Caco-2 (cell line): ENCODE results near the gene TMEM30A. TPM values are rescaled to one million over a fixed set of nuclear protein-coding genes. Genes with fewer than 3 reads are reported as not detected.

Source experiments
- BruUV-seq: library from RNA; stranded (reverse); fragments of 400-500 nt; replicated peaks from 2 replicates; lab custom pipeline; 2021; lab: Mats Ljungman, UMichigan
- CTCF ChIA-PET: fragments of 300-600 bp; sonication (Branson Sonifier 250); formaldehyde crosslinking; loops from one replicate; lab custom pipeline; 2022; ENCODE audit warnings: antibody characterized with exemption; lab: Charles Lee
- POLR2A ChIA-PET: fragments of 300-600 bp; sonication (Branson Sonifier 250); formaldehyde crosslinking; loops from one replicate; lab custom pipeline; 2022; ENCODE audit warnings: antibody characterized with exemption; lab: Charles Lee
- DNase-seq, 2 experiments: peaks; one replicate each; pipeline versions ENCODE4 v3.0.0 to v3.0.0-alpha.2; 2020 to 2022
- H3K27me3 ChIP-seq: replicated peaks from 2 replicates; pipeline ENCODE4 v1.6.0; 2011; ENCODE audit warnings: low read length; ENCODE audit not compliant: control insufficient read depth, insufficient read depth
- H3K36me3 ChIP-seq: 2 replicates; pipeline ENCODE4 v1.5.1; 2011; ENCODE audit warnings: low read length; ENCODE audit not compliant: control insufficient read depth, insufficient read depth
- H3K4me1 ChIP-seq: fragments of 250-450 bp; sonication (Bioruptor Pico); 2 replicates; pipeline ENCODE4 v1.5.1; 2020; ENCODE audit warnings: mild to moderate bottlenecking
- H3K4me3 ChIP-seq: 2 replicates; pipeline ENCODE4 v1.5.1; 2011; ENCODE audit warnings: low read depth, mild to moderate bottlenecking, control low read depth, low read length
- H3K9me3 ChIP-seq: fragments of 250-450 bp; sonication (Bioruptor Pico); 2 replicates; pipeline ENCODE4 v1.5.1; 2020; ENCODE audit warnings: mild to moderate bottlenecking, moderate library complexity
- H3K27ac Mint-ChIP-seq: one replicate; pipeline ENCODE4 v1.8.0; 2022; ENCODE audit warnings: mixed read lengths; ENCODE audit not compliant: unreplicated experiment
- H3K27me3 Mint-ChIP-seq: one replicate; pipeline ENCODE4 v1.8.0; 2022; ENCODE audit warnings: mixed read lengths; ENCODE audit not compliant: insufficient read depth, unreplicated experiment
- H3K36me3 Mint-ChIP-seq: one replicate; pipeline ENCODE4 v1.8.0; 2022; ENCODE audit warnings: mild to moderate bottlenecking, mixed read lengths; ENCODE audit not compliant: insufficient read depth, unreplicated experiment
- H3K4me1 Mint-ChIP-seq: one replicate; pipeline ENCODE4 v1.8.0; 2022; ENCODE audit warnings: low read depth, mixed read lengths; ENCODE audit not compliant: unreplicated experiment
- H3K4me3 Mint-ChIP-seq: one replicate; pipeline ENCODE4 v1.8.0; 2022; ENCODE audit warnings: mild to moderate bottlenecking, moderate library complexity, mixed read lengths; ENCODE audit not compliant: unreplicated experiment
- H3K9me3 Mint-ChIP-seq: one replicate; pipeline ENCODE4 v1.8.0; 2022; ENCODE audit warnings: mixed read lengths; ENCODE audit not compliant: unreplicated experiment
- CTCF ChIP-seq, 2 experiments: fragments of 200-600 bp in 1 of 2; IDR thresholded peaks; 1 replicate in 1 of 2; 2 replicates in 1 of 2; pipeline versions ENCODE4 v1.5.1 to v1.8.0; 2011 to 2022; ENCODE audit warnings: antibody characterized with exemption in 1 of 2, control low read depth in 1 of 2, inconsistent platforms in 1 of 2, low read depth in 1 of 2, low read length in 1 of 2, mild to moderate bottlenecking in 1 of 2, moderate library complexity in 1 of 2; ENCODE audit not compliant: insufficient read depth in 1 of 2, severe bottlenecking in 1 of 2, unreplicated experiment in 1 of 2
- intact Hi-C: fragments of 100-400 bp; cut with micrococcal nuclease; formaldehyde crosslinking; loops from one replicate; pipeline ENCODE4 v1.10.0; 2022; ENCODE audit not compliant: unreplicated experiment
- total RNA-seq: library from RNA; stranded (reverse); gene quantifications from 2 replicates; pipeline ENCODE4 v1.2.3, GENCODE V29; 2022

TMEM30A gene
- total RNA-seq, 1 experiment from 2014 or later = 55.8 TPM

GRCh38 chr6:75301088-75301487, 16.5 kb upstream of the TMEM30A start:
- intact Hi-C loops = no loop called here
- H3K4me1 Mint-ChIP-seq = no peaks in the 10 kb centered on the region
- Histone ChIP-seq H3K9me3 (no peaks in the 10 kb centered on the region), H3K4me1 (no peaks in the 10 kb centered on the region), H3K27me3 (no peaks in the 10 kb centered on the region), H3K36me3 (no peaks in the 10 kb centered on the region), H3K4me3 (no peak overlapping the region)
- H3K4me3 Mint-ChIP-seq = no peak overlapping the region
- no peak for TF ChIP-seq CTCF (IDR thresholded peaks at IDR 0.05; ENCODE audit: insufficient read depth in 1 of 2, low read depth in 1 of 2, low read length in 1 of 2, severe bottlenecking in 1 of 2, unreplicated experiment in 1 of 2)
- no TSS peak for BruUV-seq
- DNase-seq = no peak
- ChIA-PET CTCF (no interaction called here), POLR2A (no interaction called here)
- no peaks in the 10 kb centered on the region for H3K36me3 Mint-ChIP-seq
- no peaks in the 10 kb centered on the region for H3K9me3 Mint-ChIP-seq
- H3K27me3 Mint-ChIP-seq = no peaks in the 10 kb centered on the region
- H3K27ac Mint-ChIP-seq = no peak overlapping the region

- intact Hi-C loops = no loop called here
- H3K36me3 ChIP-seq = no peaks in the 10 kb centered on the region
- H3K9me3 ChIP-seq = no peaks in the 10 kb centered on the region
- H3K27ac Mint-ChIP-seq = no peak overlapping the region
- no peaks in the 10 kb centered on the region for H3K4me1 Mint-ChIP-seq
- H3K27me3 ChIP-seq = no peaks in the 10 kb centered on the region
- H3K4me1 ChIP-seq = no peaks in the 10 kb centered on the region
- no peaks in the 10 kb centered on the region for H3K27me3 Mint-ChIP-seq
- no peak overlapping the region for H3K4me3 ChIP-seq
- ChIA-PET POLR2A (no interaction called here), CTCF (interaction anchor here (0.6 kb wide), 1 partner anchor 1720 kb away, joined by 3 read pairs; no protein-coding TSS in a partner anchor)
- H3K36me3 Mint-ChIP-seq = no peaks in the 10 kb centered on the region
- TF ChIP-seq CTCF (IDR thresholded peaks at IDR 0.05; ENCODE audit: insufficient read depth in 1 of 2, low read depth in 1 of 2, low read length in 1 of 2, severe bottlenecking in 1 of 2, unreplicated experiment in 1 of 2) = no peak
- no peak overlapping the region for H3K4me3 Mint-ChIP-seq
- BruUV-seq = no TSS peak
- no peak for DNase-seq
- no peaks in the 10 kb centered on the region for H3K9me3 Mint-ChIP-seq
These were observed 15.9 kb upstream of the TMEM30A start for GRCh38 chr6:75300531-75300855.

GRCh38 chr6:75299801-75300530, 15.4 kb upstream of the TMEM30A start:
- BruUV-seq = no TSS peak
- CTCF ChIA-PET = interaction anchor here (0.6 kb wide), 1 partner anchor 1719 kb away, joined by 3 read pairs; no protein-coding TSS in a partner anchor
- H3K4me1 Mint-ChIP-seq = no peaks in the 10 kb centered on the region
- no peak overlapping the region for H3K4me3 ChIP-seq
- no peak overlapping the region for H3K4me3 Mint-ChIP-seq
- no peaks in the 10 kb centered on the region for H3K4me1 ChIP-seq
- no peaks in the 10 kb centered on the region for H3K9me3 Mint-ChIP-seq
- H3K27me3 ChIP-seq = no peaks in the 10 kb centered on the region
- H3K9me3 ChIP-seq = no peaks in the 10 kb centered on the region
- H3K27ac Mint-ChIP-seq = no peak overlapping the region
- no peak for DNase-seq
- no peaks in the 10 kb centered on the region for H3K36me3 Mint-ChIP-seq
- no peaks in the 10 kb centered on the region for H3K36me3 ChIP-seq
- no peak for TF ChIP-seq CTCF (IDR thresholded peaks at IDR 0.05; ENCODE audit: insufficient read depth in 1 of 2, low read depth in 1 of 2, low read length in 1 of 2, severe bottlenecking in 1 of 2, unreplicated experiment in 1 of 2)
- no peaks in the 10 kb centered on the region for H3K27me3 Mint-ChIP-seq
- POLR2A ChIA-PET = no interaction called here
- intact Hi-C loops = loop anchor here (5.0 kb wide), 1 partner anchor 47 kb away; no protein-coding TSS in a partner anchor
